Cardiac muscle cell (in vitro differentiated cells and primary cell): ENCODE data around the gene MARK4. TPM values are rescaled to one million over a fixed set of nuclear protein-coding genes. Genes with fewer than 3 reads are reported as not detected.

ENCODE experiments used
- DNase-seq, 2 donors: peaks; one replicate each; pipeline versions ENCODE4 v3.0.0 to v3.0.0-alpha.2; 2010 to 2017; ENCODE audit warnings: low read depth in 1 of 2, low spot score in 1 of 2
- H3K27ac ChIP-seq: fragments of 200-600 bp; sonication (generic); 2 replicates; pipeline ENCODE4 v1.5.1; 2016
- H3K27me3 ChIP-seq: fragments of 200-600 bp; sonication (generic); 2 replicates; pipeline ENCODE4 v1.6.0; 2016; ENCODE audit warnings: control low read depth
- H3K36me3 ChIP-seq: fragments of 200-600 bp; sonication (generic); 2 replicates; pipeline ENCODE4 v1.5.1; 2016; ENCODE audit warnings: control low read depth
- H3K4me1 ChIP-seq: fragments of 200-600 bp; sonication (generic); 2 replicates; pipeline ENCODE4 v1.8.1; 2017; ENCODE audit warnings: low read depth, mild to moderate bottlenecking, mixed run types
- H3K4me3 ChIP-seq: fragments of 200-600 bp; sonication (generic); 2 replicates; pipeline ENCODE4 v1.5.1; 2016; ENCODE audit warnings: mild to moderate bottlenecking
- H3K9me3 ChIP-seq: fragments of 200-600 bp; sonication (generic); 2 replicates; pipeline ENCODE4 v1.5.1; 2017; ENCODE audit warnings: low read depth, mild to moderate bottlenecking, control low read depth
- polyA plus RNA-seq: library from polyadenylated mRNA; unstranded; fragments of >200 nt; fragmentation: Nextera tagmentation; extraction: Ambion mirVana; gene quantifications from 2 replicates; pipeline ENCODE4 v1.2.1, GENCODE V29; 2016
- total RNA-seq: library from RNA; depleted of rRNA; stranded (reverse); fragments of >200 nt; gene quantifications from 2 replicates; pipeline ENCODE4 v1.2.3, GENCODE V29; 2016
- TF ChIP-seq, protein P1 (sequence below): IDR thresholded peaks from 2 replicates; pipeline ENCODE4 v1.5.1; 2012; ENCODE audit warnings: low read depth, mild to moderate bottlenecking, low read length

MARK4 gene
- total and polyA plus RNA-seq, 2 experiments from 2014 or later: 21.0 to 135 TPM

DNA sequence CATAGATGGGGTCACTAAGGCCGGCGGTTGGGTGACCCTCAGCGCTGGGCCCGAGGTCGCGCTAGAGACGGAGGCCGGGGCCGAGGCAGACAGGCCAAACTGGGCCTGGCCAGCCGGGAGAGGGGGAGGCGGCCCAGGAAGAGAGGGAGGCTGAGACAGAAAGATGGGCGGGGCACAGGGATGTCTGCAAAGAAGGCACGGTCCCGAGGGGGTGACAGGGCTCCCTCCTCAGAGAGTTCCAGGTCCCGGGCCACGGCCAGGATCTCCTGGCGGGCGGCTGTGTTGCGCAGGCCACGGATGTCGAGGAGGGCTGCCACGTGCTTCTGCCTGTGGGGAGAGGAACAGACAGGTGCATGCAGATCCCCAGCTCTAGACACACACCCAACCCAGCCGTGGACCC is 38.0 kb upstream of the MARK4 start:
- Histone ChIP-seq H3K4me3 (no peak overlapping the region), H3K27me3 (peaks cover 41% of the 10 kb centered on the region), H3K9me3 (no peaks in the 10 kb centered on the region), H3K36me3 (no peaks in the 10 kb centered on the region), H3K4me1 (no peaks in the 10 kb centered on the region), H3K27ac (no peak overlapping the region)
- TF ChIP-seq, protein P1, sequence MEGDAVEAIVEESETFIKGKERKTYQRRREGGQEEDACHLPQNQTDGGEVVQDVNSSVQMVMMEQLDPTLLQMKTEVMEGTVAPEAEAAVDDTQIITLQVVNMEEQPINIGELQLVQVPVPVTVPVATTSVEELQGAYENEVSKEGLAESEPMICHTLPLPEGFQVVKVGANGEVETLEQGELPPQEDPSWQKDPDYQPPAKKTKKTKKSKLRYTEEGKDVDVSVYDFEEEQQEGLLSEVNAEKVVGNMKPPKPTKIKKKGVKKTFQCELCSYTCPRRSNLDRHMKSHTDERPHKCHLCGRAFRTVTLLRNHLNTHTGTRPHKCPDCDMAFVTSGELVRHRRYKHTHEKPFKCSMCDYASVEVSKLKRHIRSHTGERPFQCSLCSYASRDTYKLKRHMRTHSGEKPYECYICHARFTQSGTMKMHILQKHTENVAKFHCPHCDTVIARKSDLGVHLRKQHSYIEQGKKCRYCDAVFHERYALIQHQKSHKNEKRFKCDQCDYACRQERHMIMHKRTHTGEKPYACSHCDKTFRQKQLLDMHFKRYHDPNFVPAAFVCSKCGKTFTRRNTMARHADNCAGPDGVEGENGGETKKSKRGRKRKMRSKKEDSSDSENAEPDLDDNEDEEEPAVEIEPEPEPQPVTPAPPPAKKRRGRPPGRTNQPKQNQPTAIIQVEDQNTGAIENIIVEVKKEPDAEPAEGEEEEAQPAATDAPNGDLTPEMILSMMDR: no peak
- DNase-seq: no peak

DNA sequence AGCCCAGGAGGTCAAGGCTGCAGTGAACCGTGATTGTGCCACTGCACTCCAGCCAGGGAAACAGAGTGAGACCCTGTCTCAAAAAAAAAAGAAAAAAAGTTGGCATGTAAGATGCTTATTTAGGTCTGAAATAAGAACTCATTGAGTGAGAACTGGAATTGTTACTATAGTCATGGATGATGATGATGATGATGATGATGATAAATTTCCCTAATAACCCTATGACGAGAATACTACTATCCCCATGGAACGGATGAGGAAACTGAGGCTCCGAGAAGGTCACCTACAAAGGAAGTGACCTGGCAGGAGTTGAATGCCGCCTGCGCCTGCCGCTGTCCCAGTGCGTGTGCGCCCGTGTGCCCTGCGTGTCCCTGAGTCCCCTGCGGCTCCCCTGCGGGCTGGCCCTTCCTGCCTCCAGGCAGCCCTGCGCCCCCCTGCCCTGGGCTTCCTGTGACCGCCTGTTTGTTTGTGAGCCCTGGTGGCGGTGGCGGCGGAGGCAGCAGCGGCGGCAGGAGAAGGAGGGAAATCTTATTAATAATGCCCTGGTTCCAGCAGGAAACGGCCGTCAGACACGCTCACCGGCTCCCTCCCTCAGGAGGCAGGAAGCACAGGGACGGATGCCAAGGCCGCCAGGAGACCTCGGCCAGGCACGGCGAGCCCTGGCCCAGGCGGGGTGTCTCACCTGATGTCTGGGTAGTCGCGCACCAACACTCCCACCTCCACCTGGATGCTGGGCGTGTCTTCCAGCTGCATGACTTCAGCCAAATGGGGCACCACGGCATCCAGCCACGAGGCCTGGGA is 35.5 kb upstream of the MARK4 start:
- no peak overlapping the region for H3K4me3 ChIP-seq
- H3K27me3 ChIP-seq: peaks cover 65% of the 10 kb centered on the region
- DNase-seq: peak in 1 of 2 donors; percentile 14
- TF ChIP-seq, protein P1: no peak
- no peak overlapping the region for H3K27ac ChIP-seq
- no peaks in the 10 kb centered on the region for H3K9me3 ChIP-seq
- H3K4me1 ChIP-seq: no peaks in the 10 kb centered on the region
- no peaks in the 10 kb centered on the region for H3K36me3 ChIP-seq

GRCh38 chr19:45216667-45217066 is 34.4 kb upstream of the MARK4 start:
- Histone ChIP-seq H3K27ac (no peak overlapping the region), H3K4me3 (no peak overlapping the region), H3K36me3 (no peaks in the 10 kb centered on the region), H3K4me1 (no peaks in the 10 kb centered on the region), H3K27me3 (peaks cover 70% of the 10 kb centered on the region), H3K9me3 (no peaks in the 10 kb centered on the region)
- TF ChIP-seq, protein P1: no peak
- peak in 1 of 2 donors; percentile 20 for DNase-seq

GRCh38 chr19:45217193-45217956 is 33.7 kb upstream of the MARK4 start:
- TF ChIP-seq, protein P1: no peak
- H3K9me3 ChIP-seq: no peaks in the 10 kb centered on the region
- no peaks in the 10 kb centered on the region for H3K4me1 ChIP-seq
- peak overlapping the region; percentile 16 for H3K4me3 ChIP-seq
- peak; percentile 12 to 54 for DNase-seq
- H3K27ac ChIP-seq: no peak overlapping the region
- H3K27me3 ChIP-seq: peaks cover 72% of the 10 kb centered on the region
- no peaks in the 10 kb centered on the region for H3K36me3 ChIP-seq

DNA sequence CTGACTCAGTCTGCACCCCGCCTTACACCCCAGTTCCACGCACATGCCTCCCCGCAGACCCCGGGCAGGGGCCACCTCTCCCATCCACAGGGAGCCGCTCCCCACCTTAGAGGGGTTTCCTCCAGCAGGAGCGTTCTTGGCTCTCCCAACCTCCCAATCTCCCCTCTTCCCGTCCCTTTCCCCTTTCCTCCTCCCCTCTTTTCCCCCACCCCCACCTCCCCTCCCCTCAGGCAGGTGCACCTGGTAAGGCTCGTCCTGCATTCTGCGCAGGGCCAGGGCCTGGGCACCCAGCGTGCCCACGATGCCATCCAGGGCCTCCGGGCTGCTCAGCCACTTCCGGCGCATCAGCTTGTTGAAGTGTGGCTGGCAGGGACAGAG is 33.1 kb upstream of the MARK4 start:
- no peak for DNase-seq
- Histone ChIP-seq H3K27ac (no peak overlapping the region), H3K4me3 (no peak overlapping the region), H3K27me3 (peaks cover 76% of the 10 kb centered on the region), H3K36me3 (no peaks in the 10 kb centered on the region), H3K4me1 (no peaks in the 10 kb centered on the region), H3K9me3 (no peaks in the 10 kb centered on the region)
- TF ChIP-seq, protein P1: no peak
